ENCODE measurements around the gene RDH11.

- no peak for TF ChIP-seq CTCF (IDR thresholded peaks at IDR 0.05; ENCODE audit: low read length)
- TF ChIP-seq EZH2 (optimal IDR thresholded peaks at IDR 0.05; ENCODE audit: low read depth, low read length) = no peak
- TF ChIP-seq EZH2phosphoT487 (IDR thresholded peaks at IDR 0.05; ENCODE audit: low read length) = no peak
These were observed 49.4 kb downstream of the RDH11 start for GRCh38 chr14:67646131-67646530.
